HG02884 (cell line): ENCODE data around the gene DNMT3L.
"Not testable (repeated sequence)": the region's sequence is repeated elsewhere in the genome, so short reads cannot be mapped to it uniquely, and the experiment has no call there.

ENCODE experiments used
- ATAC-seq: cut with Tn5 transposase; IDR thresholded peaks from one replicate; pipeline ENCODE4 v1.9.1; 2021; ENCODE audit warnings: mild to moderate bottlenecking, moderate library complexity; ENCODE audit not compliant: unreplicated experiment

DNMT3L gene

DNA sequence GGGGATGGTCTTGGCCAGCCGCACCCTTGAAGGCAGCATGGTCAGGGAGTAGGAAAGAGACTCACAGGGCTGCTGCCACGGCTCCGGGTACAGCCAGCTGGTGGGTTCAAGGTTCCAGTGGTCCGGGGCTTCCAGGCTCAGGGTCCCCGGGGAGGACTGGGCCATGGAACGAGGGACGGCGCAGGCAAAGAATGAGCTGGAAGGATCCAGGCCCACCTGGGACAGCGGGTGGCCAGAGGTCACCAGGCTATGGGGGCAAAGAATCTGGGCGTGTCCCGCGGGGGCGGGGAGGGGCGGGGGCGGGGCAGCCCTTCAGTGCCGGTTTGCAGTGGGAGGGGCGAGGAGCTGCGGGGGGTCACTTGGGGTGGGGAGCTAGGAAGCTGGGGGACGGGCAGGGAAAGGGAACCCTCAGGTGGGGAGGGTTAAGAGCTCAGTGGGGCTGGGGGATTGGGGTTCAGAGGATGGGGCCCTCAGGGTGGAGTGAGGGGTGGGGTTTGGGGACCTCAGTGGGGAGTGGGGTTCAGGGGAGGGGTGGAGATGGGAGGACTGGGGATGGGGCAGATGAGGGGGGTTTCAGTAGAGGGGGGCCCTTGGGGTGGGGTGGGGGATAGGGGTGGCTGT lies at the start of gene DNMT3L:
DNMT3L (minus strand) TSS at position 223 of the 621 bp plus-strand sequence. CDS start 638 bp downstream, outside the sequence.
- ATAC-seq, result no peak

DNA sequence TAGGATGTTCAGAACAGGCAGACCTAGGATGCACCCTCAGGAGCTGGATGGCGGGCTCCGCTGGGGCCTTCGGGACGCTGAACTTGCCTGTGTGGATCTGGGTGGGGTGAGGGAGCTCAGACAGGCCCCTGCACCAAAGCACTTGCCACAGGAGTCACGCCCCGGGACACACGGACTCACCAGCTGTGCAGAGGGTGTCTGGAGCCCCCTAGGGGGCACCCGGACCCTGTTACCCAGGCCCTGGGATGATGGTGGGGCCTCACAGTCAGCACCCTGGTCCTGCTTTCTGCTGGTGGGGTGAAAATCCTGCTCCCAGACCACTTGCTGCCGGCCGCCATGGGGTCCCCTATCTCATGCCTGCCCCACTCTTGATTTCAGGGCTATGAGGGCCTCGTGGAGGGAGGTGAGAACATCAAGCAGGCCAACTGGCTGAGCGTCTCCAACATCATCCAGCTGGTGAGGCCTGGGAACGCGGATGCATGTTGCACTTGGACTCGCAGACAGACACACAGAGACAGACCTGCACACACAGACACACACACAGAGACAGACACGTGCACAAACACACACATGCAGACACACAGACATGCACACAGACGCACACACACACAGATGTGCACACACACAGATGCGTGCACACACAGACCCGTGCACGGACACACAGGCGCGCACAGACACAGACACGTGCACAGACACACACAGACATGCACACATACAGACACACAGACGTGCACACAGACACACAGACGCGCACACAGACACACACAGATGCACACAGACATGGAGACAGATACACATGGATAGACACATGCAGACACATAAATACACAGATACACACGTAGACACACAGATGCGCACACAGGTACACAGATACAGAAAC lies 49.2 kb upstream of the DNMT3L start:
- no peak for ATAC-seq

GRCh38 chr21:44306936-44307704 lies 45.4 kb upstream of the DNMT3L start:
- ATAC-seq, result no peak

DNA sequence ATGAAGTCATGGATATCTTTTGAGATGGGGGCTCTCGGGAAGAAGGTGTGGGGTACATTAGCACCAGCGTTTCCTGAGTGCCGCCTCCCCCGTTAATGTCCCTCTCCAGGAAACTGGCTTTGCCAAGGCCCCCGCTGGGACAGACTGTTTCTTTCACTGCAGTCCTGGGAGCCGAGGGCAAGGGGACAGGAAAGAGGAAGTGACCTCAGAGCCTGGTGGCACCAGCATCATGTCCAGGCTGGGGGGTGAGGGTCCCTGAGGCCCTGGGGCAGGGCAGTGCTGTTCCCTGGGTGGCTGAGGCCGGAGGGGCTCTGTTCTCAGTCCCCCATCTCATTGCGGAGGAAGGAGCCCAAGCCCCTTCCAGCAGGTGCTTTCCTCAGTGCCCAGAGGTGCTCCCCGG lies 44.0 kb upstream of the DNMT3L start:
- no peak for ATAC-seq

DNA sequence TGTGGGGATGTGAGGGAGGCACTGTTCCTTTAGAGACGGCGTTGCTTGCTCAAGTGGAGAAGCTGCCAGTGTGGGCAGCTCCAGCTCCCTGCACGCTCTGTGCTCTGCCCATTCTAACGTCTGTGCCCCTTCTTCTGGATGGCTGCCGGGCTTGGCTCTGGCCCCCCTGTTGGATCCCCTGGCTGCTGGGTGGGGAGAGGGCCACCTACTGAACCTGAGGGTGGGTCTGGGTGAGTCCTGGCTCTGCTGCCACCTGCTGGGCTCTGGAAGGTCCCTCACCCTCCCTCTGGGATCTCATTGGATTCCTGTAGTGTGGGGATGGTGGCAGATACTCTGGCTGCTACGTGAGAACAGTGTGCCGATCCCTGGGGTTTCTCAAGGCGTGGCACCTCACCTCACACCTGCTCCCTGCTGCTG lies 43.2 kb upstream of the DNMT3L start:
- ATAC-seq, result no peak

GRCh38 chr21:44304011-44304616 lies 42.4 kb upstream of the DNMT3L start:
- ATAC-seq, result no peak

GRCh38 chr21:44303490-44303981 lies 41.8 kb upstream of the DNMT3L start:
- ATAC-seq, result no peak

GRCh38 chr21:44302573-44303401 lies 41.1 kb upstream of the DNMT3L start:
- ATAC-seq, result not testable (repeated sequence)

- no peak for ATAC-seq
These were observed 40.3 kb upstream of the DNMT3L start for GRCh38 chr21:44301961-44302406.

DNA sequence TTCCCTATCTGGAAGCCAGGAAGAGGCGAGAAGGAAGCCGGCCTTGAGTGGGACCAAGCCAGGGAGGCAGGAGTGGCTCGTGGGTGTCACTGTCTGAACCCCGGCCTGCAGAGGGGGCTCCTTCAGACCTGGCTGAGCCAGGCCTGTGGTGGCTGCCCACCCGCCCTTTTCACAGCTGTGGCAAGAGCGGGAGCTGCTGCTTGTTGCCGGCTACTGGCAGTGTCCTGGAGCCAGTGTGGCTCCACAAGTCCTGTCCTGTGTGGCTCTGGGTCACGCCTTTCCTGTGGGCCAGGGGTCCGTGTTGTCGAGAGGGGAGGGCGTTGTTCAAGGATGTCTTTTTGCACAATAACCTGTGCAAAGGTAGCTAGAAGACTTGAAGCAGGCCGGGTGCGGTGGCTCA lies 39.4 kb upstream of the DNMT3L start:
- ATAC-seq, result no peak

- no peak for ATAC-seq
These were observed 38.7 kb upstream of the DNMT3L start for GRCh38 chr21:44300262-44300959.

DNA sequence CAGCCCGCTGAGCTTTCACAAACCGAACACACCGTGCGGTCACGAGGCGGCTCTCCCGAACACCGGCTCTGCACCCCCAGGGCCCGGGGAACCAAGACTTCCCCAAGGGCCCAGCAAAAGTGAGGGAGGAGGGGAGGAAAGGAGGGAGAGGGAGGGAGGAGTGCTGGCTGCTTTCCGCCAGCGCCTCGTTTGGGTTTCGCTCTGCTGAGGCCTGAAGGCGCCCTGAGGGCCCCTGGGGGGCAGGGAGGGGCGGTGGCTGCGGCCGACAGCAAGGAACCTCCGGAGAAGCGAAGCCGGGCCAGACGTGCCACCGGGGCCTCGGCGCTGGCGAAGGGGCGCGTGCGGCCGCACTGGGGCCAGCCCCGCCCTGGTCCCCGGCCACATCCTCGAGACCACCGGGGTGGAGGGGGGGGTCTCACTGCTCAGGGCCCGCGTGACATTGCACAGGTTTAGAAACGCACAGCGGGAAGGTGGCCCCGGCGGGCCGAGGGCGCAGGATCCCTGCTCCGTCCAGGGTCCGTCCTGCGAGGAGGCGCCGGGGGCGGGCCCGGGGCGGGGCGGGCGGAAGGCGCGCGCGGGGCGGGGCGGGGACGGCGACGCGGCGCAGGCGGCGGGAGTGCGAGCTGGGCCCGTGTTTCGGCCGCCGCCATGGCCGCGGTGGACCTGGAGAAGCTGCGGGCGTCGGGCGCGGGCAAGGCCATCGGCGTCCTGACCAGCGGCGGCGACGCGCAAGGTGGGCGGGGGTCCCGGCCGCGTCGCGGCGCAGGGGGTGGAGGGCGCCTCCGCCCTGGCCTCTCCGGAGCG lies 38.0 kb upstream of the DNMT3L start, which contains the start of gene PFKL:
PFKL (plus strand) TSS at position 596 of the 804 bp plus-strand sequence; CDS start at position 649, 53 bp downstream.
- no peak for ATAC-seq

DNA sequence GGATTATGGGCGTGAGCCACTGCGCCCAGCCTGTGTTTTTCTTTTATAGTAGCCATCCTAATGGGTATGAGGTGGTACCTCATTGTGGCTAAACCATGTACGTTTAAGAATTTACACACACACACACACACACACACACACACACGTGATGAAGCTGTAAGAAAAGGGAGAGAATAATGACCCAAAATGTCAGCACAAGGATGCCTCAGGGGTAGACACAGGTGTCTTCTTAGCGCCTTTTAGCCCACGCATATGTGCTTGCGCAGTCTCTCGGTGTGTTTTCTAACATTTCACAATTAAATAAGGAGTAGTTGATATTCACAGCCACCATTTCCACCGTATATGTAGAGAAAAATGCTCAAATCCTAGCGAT lies 37.4 kb upstream of the DNMT3L start:
- ATAC-seq, result no peak

GRCh38 chr21:44298301-44298700 lies 36.6 kb upstream of the DNMT3L start:
- no peak for ATAC-seq

GRCh38 chr21:44297525-44298290 lies 36.0 kb upstream of the DNMT3L start:
- no peak for ATAC-seq

DNA sequence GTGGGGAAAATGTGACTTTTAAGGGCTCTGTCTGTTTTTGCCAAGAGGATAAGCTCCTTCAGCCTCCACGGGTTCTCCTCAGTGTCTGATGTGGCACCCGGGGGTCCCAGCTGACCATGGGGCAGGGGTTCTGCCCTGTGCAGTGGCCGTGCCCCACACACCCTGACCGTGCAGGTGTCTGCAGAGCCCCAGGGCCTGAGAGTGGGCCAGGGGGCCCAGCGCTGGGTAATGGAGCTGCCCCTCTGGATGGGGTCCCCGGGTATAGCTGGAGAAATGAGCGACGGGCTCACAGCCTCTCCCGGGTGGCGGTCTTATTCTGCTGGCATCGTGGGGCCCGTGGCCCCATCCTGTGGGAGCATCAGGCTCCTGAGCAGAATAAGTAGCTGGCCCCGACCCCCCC lies 35.2 kb upstream of the DNMT3L start:
- no peak for ATAC-seq

DNA sequence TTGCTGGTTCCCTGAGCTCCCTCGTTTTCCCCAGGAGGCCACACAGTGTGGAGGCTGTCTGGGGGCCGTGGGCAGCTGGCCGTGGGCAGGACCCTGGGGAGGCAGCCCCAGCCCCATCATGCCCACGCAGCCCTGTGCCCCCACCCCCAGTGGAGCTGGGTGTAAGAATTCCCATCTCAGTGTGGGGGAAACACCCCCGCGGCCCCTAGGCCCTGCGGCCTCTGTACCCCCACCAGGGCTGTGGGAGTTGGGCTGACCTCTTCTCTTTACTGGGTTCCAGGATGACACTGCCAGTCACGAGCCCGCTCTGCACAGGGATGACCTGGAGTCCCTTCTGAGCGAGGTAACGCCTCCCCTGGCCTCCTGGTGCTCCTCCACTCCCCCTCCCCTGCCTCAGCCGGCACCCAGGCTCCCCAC lies 34.4 kb upstream of the DNMT3L start:
- ATAC-seq, result no peak

DNA sequence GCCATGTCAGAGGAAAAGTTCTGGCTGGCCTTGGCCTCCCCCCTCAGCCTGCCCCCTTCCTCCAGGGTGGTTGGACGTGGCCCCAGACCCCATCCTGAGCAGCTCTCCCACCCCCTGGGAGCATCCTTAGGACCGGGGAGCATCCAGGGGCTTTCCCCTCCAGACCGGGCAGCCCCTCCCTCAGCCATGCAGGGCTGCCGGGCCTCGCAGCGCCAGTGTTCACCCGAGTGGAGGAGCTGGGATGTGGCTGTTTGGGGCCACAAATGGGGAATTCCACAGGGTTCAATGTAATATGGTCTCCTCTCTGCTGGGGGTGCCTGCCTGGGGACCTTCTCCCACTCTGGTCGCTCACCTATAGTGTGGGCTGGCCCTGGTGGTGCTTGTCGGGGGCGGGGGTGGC lies 33.9 kb upstream of the DNMT3L start:
- ATAC-seq, result no peak
